CD4-positive, alpha-beta T cell (primary cell): ENCODE results near the gene JUN. TPM values are rescaled to one million over a fixed set of nuclear protein-coding genes. Genes with fewer than 3 reads are reported as not detected.

Source experiments
- ATAC-seq: fragments of 200-7000 bp; cut with Tn5 transposase; one replicate; pipeline ENCODE4 v1.10.0; 2022; ENCODE audit warnings: mild to moderate bottlenecking; ENCODE audit not compliant: poor library complexity
- CTCF ChIA-PET: fragments of 350-600 bp; sonication (Branson Sonifier 250); formaldehyde crosslinking; loops from one replicate; lab custom pipeline; 2021; ENCODE audit warnings: antibody characterized with exemption, inconsistent platforms; lab: Charles Lee
- POLR2A ChIA-PET: fragments of 350-600 bp; sonication (Branson Sonifier 250); formaldehyde crosslinking; loops from one replicate; lab custom pipeline; 2021; ENCODE audit warnings: antibody characterized with exemption, inconsistent platforms; lab: Charles Lee
- DNase-seq, 14 experiments: peaks; one replicate each; pipeline ENCODE4 v3.0.0-alpha.2; 2013 to 2020; ENCODE audit warnings: mixed read lengths in 2 of 14
- H3K27ac ChIP-seq, 2 donors: one replicate each; pipeline versions ENCODE4 v1.5.1 to v1.7.0; 2013; ENCODE audit warnings: low read length in 2 of 2, low read depth in 1 of 2, mild to moderate bottlenecking in 1 of 2
- H3K27me3 ChIP-seq, 2 experiments: 1 replicate in 1 of 2; 2 replicates in 1 of 2; pipeline versions ENCODE4 v1.6.1 to v1.7.0; 2013; ENCODE audit warnings: low read length in 2 of 2, control low read depth in 1 of 2, mild to moderate bottlenecking in 1 of 2, moderate library complexity in 1 of 2; ENCODE audit not compliant: insufficient read depth in 2 of 2, control insufficient read depth in 1 of 2
- H3K36me3 ChIP-seq: one replicate; pipeline ENCODE4 v1.6.1; 2013; ENCODE audit warnings: low read length, control low read depth; ENCODE audit not compliant: insufficient read depth
- H3K4me1 ChIP-seq: one replicate; pipeline ENCODE4 v1.6.1; 2013; ENCODE audit warnings: low read length, control low read depth; ENCODE audit not compliant: insufficient read depth
- H3K4me3 ChIP-seq: one replicate; pipeline ENCODE4 v1.5.1; 2013; ENCODE audit warnings: mild to moderate bottlenecking, low read length, moderate library complexity
- H3K9me3 ChIP-seq, 2 experiments: 1 replicate in 1 of 2; 2 replicates in 1 of 2; pipeline versions ENCODE4 v1.6.1 to v1.7.0; 2013; ENCODE audit warnings: low read length in 2 of 2, mild to moderate bottlenecking in 2 of 2, control low read depth in 1 of 2, moderate library complexity in 1 of 2; ENCODE audit not compliant: control insufficient read depth in 1 of 2, insufficient read depth in 1 of 2
- H3K27ac Mint-ChIP-seq: one replicate; pipeline ENCODE4 v1.8.0; 2020; ENCODE audit warnings: mixed read lengths
- H3K27me3 Mint-ChIP-seq: one replicate; pipeline ENCODE4 v1.8.0; 2021; ENCODE audit warnings: mixed read lengths
- H3K36me3 Mint-ChIP-seq: one replicate; pipeline ENCODE4 v1.8.0; 2021; ENCODE audit warnings: low read depth, mixed read lengths
- H3K4me1 Mint-ChIP-seq: one replicate; pipeline ENCODE4 v1.8.0; 2021; ENCODE audit warnings: low read depth, mixed read lengths
- H3K4me3 Mint-ChIP-seq: one replicate; pipeline ENCODE4 v1.8.0; 2020; ENCODE audit warnings: mild to moderate bottlenecking, mixed read lengths
- H3K9me3 Mint-ChIP-seq: one replicate; pipeline ENCODE4 v1.8.0; 2020; ENCODE audit warnings: mixed read lengths
- intact Hi-C, 2 experiments: fragments of 100-400 bp; cut with DNase I in 1 of 2; cut with micrococcal nuclease in 1 of 2; formaldehyde crosslinking; loops; one replicate each; pipeline versions ENCODE4 v1.15.1 to v1.9.0; 2023 to 2025; cut with DNase I, micrococcal nuclease
- total RNA-seq, 174 experiments: library from RNA in 2 of 174; stranded (reverse) in 2 of 174; gene quantifications; one replicate each; pipeline ENCODE4 v1.2.3 and lab custom pipeline; 2021 to 2026
- TF ChIP-seq, protein P1 (sequence below): fragments of 200-600 bp; IDR thresholded peaks from one replicate; pipeline ENCODE4 v1.8.0; 2022; ENCODE audit warnings: antibody characterized with exemption, mild to moderate bottlenecking

JUN gene
- total RNA-seq, 2 experiments from 2014 or later, result 585 to 588 TPM

DNA sequence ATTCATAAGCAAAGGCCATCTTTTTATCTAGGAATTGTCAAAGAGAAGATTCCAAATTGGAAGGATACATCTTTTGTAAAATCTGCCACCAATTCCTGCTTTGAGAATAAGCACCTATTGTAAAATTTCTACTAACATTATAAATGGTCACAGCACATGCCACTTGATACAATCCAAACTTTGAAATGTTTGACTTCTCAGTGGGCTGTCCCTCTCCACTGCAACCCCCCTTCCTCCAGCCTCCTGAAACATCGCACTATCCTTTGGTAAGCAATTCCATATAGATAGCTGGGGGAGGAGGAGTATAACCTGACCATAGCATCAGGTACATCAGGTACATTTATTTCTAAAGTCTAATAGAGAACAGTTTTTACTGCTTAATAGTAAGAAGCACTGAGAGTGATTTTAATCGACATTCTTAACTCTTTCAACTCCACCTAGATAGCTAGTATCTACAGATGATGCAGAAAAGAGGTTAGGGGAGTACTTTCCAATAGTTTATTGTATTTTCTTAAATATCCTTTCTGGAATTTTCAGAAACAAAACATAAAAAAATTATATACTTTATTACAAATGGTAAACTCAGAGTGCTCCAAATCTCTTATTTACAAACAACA is 2.9 kb downstream of the JUN start:
- peak overlapping the region; percentile 70 for H3K4me3 ChIP-seq
- H3K36me3 ChIP-seq, result no peaks in the 10 kb centered on the region
- CTCF ChIA-PET, result interaction anchor here (1.4 kb wide), 1 partner anchor 60 kb away, joined by 3 read pairs; no protein-coding TSS in a partner anchor
- ATAC-seq (no peak), DNase-seq (peak in 5 of 14 experiments; percentile 14 to 80 (median 49))
- Mint-ChIP-seq H3K27me3 (peaks cover 11% of the 10 kb centered on the region), H3K4me3 (peak overlapping the region; percentile 95), H3K9me3 (no peaks in the 10 kb centered on the region), H3K36me3 (peaks cover 31% of the 10 kb centered on the region), H3K4me1 (peaks cover 21% of the 10 kb centered on the region), H3K27ac (peak overlapping the region; percentile 94)
- H3K4me1 ChIP-seq, result peaks cover 32% of the 10 kb centered on the region
- peaks cover 0 to 16% of the 10 kb centered on the region in 2 experiments for H3K9me3 ChIP-seq
- H3K27me3 ChIP-seq, result no peaks in the 10 kb centered on the region
- H3K27ac ChIP-seq, result no peak overlapping the region
- intact Hi-C loops, result loop anchor here (5.0 to 10.0 kb wide), 3 partner anchors 234 to 291 kb away; partner anchors contain the start of gene OMA1 (in 1 of the 2)
- POLR2A ChIA-PET, result interaction anchor here (0.8 to 6.3 kb wide), 6 partner anchors 8 to 515 kb away, joined by 3 to 41 read pairs (median 4); partner anchors contain the start of genes FGGY and MYSM1
- TF ChIP-seq, protein P1, sequence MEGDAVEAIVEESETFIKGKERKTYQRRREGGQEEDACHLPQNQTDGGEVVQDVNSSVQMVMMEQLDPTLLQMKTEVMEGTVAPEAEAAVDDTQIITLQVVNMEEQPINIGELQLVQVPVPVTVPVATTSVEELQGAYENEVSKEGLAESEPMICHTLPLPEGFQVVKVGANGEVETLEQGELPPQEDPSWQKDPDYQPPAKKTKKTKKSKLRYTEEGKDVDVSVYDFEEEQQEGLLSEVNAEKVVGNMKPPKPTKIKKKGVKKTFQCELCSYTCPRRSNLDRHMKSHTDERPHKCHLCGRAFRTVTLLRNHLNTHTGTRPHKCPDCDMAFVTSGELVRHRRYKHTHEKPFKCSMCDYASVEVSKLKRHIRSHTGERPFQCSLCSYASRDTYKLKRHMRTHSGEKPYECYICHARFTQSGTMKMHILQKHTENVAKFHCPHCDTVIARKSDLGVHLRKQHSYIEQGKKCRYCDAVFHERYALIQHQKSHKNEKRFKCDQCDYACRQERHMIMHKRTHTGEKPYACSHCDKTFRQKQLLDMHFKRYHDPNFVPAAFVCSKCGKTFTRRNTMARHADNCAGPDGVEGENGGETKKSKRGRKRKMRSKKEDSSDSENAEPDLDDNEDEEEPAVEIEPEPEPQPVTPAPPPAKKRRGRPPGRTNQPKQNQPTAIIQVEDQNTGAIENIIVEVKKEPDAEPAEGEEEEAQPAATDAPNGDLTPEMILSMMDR, result no peak

DNA sequence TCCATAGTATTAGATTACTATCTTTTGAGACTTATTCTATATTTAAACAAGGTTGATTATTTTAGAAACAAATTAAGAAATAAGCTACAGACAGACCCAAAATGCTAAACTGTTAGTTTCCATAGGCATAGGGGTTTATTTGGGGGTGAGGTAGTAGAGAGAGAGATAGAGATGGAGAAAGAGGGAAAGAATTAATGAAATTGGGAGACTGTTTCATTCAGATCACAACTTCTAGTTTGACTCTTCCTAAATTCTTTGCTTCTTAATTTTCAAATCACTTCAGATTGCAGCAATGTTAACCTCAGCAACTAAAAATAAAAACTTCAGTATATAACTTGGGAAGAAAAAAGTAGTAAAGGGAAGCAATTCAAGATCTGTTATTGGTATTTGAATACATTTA is 3.4 kb downstream of the JUN start:
- Histone ChIP-seq H3K4me3 (no peak overlapping the region), H3K27me3 (no peaks in the 10 kb centered on the region), H3K4me1 (peaks cover 26% of the 10 kb centered on the region), H3K9me3 (peaks cover 0 to 16% of the 10 kb centered on the region in 2 experiments), H3K36me3 (no peaks in the 10 kb centered on the region), H3K27ac (no peak overlapping the region)
- intact Hi-C loops, result loop anchor here (5.0 to 10.0 kb wide), 3 partner anchors 233 to 292 kb away; partner anchors contain the start of gene OMA1 (in 1 of the 2)
- peak in 1 of 14 experiments; percentile 44 for DNase-seq
- H3K4me1 Mint-ChIP-seq, result peaks cover 18% of the 10 kb centered on the region
- H3K36me3 Mint-ChIP-seq, result peaks cover 31% of the 10 kb centered on the region
- no peaks in the 10 kb centered on the region for H3K9me3 Mint-ChIP-seq
- H3K27ac Mint-ChIP-seq, result peak overlapping the region; percentile 94
- peak overlapping the region; percentile 95 for H3K4me3 Mint-ChIP-seq
- CTCF ChIA-PET, result interaction anchor here (1.2 kb wide), 1 partner anchor 61 kb away, joined by 3 read pairs; no protein-coding TSS in a partner anchor
- POLR2A ChIA-PET, result interaction anchor here (0.8 to 6.3 kb wide), 2 partner anchors 33 to 80 kb away, joined by 3 to 41 read pairs; partner anchors contain the start of gene MYSM1
- ATAC-seq, result no peak
- TF ChIP-seq, protein P1, result no peak
- H3K27me3 Mint-ChIP-seq, result peaks cover 11% of the 10 kb centered on the region

DNA sequence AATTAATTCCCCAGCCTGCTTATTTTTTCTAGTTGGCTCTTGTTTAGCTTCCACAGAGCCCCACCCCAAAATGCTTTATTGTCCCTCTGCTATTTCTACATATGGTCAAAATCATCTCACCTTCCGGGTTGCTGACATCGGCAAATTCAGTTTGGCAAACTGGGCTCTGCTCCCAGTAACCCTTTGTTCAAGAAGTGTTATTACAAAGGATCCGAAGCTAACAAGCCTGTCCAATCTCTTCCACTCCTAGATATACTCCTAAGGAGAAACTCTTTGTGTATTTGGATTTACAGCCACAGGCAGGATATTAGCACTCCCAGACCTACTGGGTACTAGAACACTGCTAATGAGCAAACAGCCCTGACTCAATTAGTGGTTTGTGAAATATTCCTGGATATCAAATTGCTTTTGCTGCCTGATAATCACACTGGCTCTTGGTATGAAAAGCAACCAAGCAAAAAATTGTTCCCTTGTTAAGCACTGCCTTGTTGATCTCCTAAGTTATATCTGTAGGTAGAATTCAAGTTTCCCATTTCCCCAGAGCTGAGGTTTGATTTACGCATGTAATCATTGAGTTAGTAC is 4.0 kb downstream of the JUN start:
- POLR2A ChIA-PET, result no interaction called here
- peaks cover 22% of the 10 kb centered on the region for H3K4me1 ChIP-seq
- Mint-ChIP-seq H3K27ac (peak overlapping the region; percentile 94), H3K4me1 (peaks cover 18% of the 10 kb centered on the region), H3K4me3 (peak overlapping the region; percentile 95), H3K27me3 (peaks cover 11% of the 10 kb centered on the region), H3K9me3 (no peaks in the 10 kb centered on the region), H3K36me3 (peaks cover 26% of the 10 kb centered on the region)
- CTCF ChIA-PET, result interaction anchor here (1.2 kb wide), 1 partner anchor 61 kb away, joined by 3 read pairs; no protein-coding TSS in a partner anchor
- no peaks in the 10 kb centered on the region for H3K27me3 ChIP-seq
- TF ChIP-seq, protein P1, result no peak
- ATAC-seq (no peak), DNase-seq (peak in 3 of 14 experiments; percentile 14 to 71 (median 45))
- H3K27ac ChIP-seq, result no peak overlapping the region
- intact Hi-C loops, result loop anchor here (5.0 to 10.0 kb wide), 5 partner anchors 233 to 1032 kb away; partner anchors contain the start of genes HOOK1 (in 1 of the 2) and OMA1 (in 1 of the 2)
- H3K9me3 ChIP-seq, result peaks cover 0 to 16% of the 10 kb centered on the region in 2 experiments
- no peaks in the 10 kb centered on the region for H3K36me3 ChIP-seq
- no peak overlapping the region for H3K4me3 ChIP-seq
